Testis (tissue), 2 donors: ENCODE measurements around the gene SH3BGRL2.

Experiments
- CTCF ChIP-seq, 3 experiments: fragments of 450-650 bp in 2 of 3; fragments of 200-600 bp in 1 of 3; sonication (generic) in 1 of 3; IDR thresholded peaks; one replicate each; pipeline ENCODE4 v1.5.1; 2016 to 2019; ENCODE audit warnings: antibody characterized with exemption in 3 of 3, mild to moderate bottlenecking in 2 of 3, moderate library complexity in 1 of 3
- POLR2A ChIP-seq: fragments of 450-650 bp; IDR thresholded peaks from one replicate; pipeline ENCODE4 v1.6.1; 2017; ENCODE audit warnings: antibody characterized with exemption, mild to moderate bottlenecking, moderate library complexity

GRCh38 chr6:79640146-79641111, 9.3 kb downstream of the SH3BGRL2 start:
- TF ChIP-seq CTCF (IDR thresholded peaks at IDR 0.05) (no peak), POLR2A (no peak)
